Panc1 (cell line): ENCODE measurements around the gene COL26A1. TPM values are rescaled to one million over a fixed set of nuclear protein-coding genes. Genes with fewer than 3 reads are reported as not detected.

Experiments used
- ATAC-seq: fragments of 200-7000 bp; cut with Tn5 transposase; 2 replicates; pipeline ENCODE4 v1.9.1; 2020; ENCODE audit warnings: mild to moderate bottlenecking, moderate library complexity
- BruUV-seq: library from RNA; stranded (reverse); fragments of 400-500 nt; replicated peaks from 2 replicates; lab custom pipeline; 2021; lab: Mats Ljungman, UMichigan
- CTCF ChIA-PET: fragments of 300-600 bp; sonication (Branson Sonifier 250); formaldehyde crosslinking; loops from one replicate; lab custom pipeline; 2022; ENCODE audit warnings: antibody characterized with exemption; lab: Charles Lee
- POLR2A ChIA-PET: fragments of 300-600 bp; sonication (Branson Sonifier 250); formaldehyde crosslinking; loops from one replicate; lab custom pipeline; 2022; ENCODE audit warnings: antibody characterized with exemption; lab: Charles Lee
- DNase-seq: peaks from one replicate; pipeline ENCODE4 v3.0.0-alpha.2; 2010; ENCODE audit warnings: low read depth, low spot score
- H3K27ac ChIP-seq: 2 replicates; pipeline ENCODE4 v1.5.1; 2011; ENCODE audit warnings: mild to moderate bottlenecking, low read length, inconsistent platforms
- H3K27me3 ChIP-seq: fragments of 200-500 bp; sonication (Bioruptor generic); 2 replicates; pipeline ENCODE4 v1.6.0; 2014; ENCODE audit warnings: low read length, inconsistent platforms; ENCODE audit not compliant: control insufficient read depth, insufficient read depth
- H3K36me3 ChIP-seq: fragments of 200-500 bp; sonication (Bioruptor generic); 2 replicates; pipeline ENCODE4 v1.5.1; 2014; ENCODE audit warnings: inconsistent platforms, mild to moderate bottlenecking, low read length, moderate library complexity; ENCODE audit not compliant: control insufficient read depth, insufficient read depth
- H3K4me1 ChIP-seq: 2 replicates; pipeline ENCODE4 v1.5.1; 2011; ENCODE audit warnings: inconsistent platforms, mild to moderate bottlenecking, low read length, moderate library complexity; ENCODE audit not compliant: control insufficient read depth, insufficient read depth
- H3K4me3 ChIP-seq, 2 experiments: 2 replicates each; pipeline ENCODE4 v1.5.1; 2011 to 2012; ENCODE audit warnings: low read depth in 2 of 2, low read length in 2 of 2, mild to moderate bottlenecking in 2 of 2, inconsistent platforms in 1 of 2, moderate library complexity in 1 of 2
- H3K9me3 ChIP-seq: fragments of 200-500 bp; sonication (Bioruptor generic); 2 replicates; pipeline ENCODE4 v1.5.1; 2014; ENCODE audit warnings: low read depth, mild to moderate bottlenecking, inconsistent platforms, low read length, moderate library complexity; ENCODE audit not compliant: control insufficient read depth, insufficient read depth
- CTCF ChIP-seq: fragments of 450-650 bp; IDR thresholded peaks from 2 replicates; pipeline ENCODE4 v1.5.1; 2017; ENCODE audit warnings: mild to moderate bottlenecking
- POLR2AphosphoS5 ChIP-seq: IDR thresholded peaks from 2 replicates; pipeline ENCODE4 v1.6.1; 2012; ENCODE audit warnings: mild to moderate bottlenecking, low read depth, low read length, moderate library complexity
- TCF7L2 ChIP-seq: IDR thresholded peaks from 2 replicates; pipeline ENCODE4 v1.6.1; 2011; ENCODE audit warnings: mild to moderate bottlenecking, low read depth, low read length, inconsistent platforms
- in situ Hi-C: cut with HindIII; loops from 2 replicates; pipeline ENCODE4 v1.10.0; 2016; ENCODE audit warnings: low sequenced_read_pairs, low pct_unique_long_range_greater_than_20kb
- intact Hi-C: fragments of 100-400 bp; cut with micrococcal nuclease; formaldehyde crosslinking; loops from one replicate; pipeline ENCODE4 v1.10.0; 2022; ENCODE audit not compliant: unreplicated experiment
- total RNA-seq: library from RNA; stranded (reverse); gene quantifications from one replicate; pipeline ENCODE4 v1.2.1, GENCODE V29; 2021; ENCODE audit not compliant: unreplicated experiment

COL26A1 gene
- total RNA-seq, 1 experiment from 2014 or later, result 25.8 TPM

GRCh38 chr7:101453617-101454016 lies 90.9 kb downstream of the COL26A1 start:
- in situ Hi-C loops (no loop called here), intact Hi-C loops (no loop called here)
- DNase-seq (no peak), ATAC-seq (peak; percentile 58)
- Histone ChIP-seq H3K9me3 (no peaks in the 10 kb centered on the region), H3K4me1 (peaks cover 9% of the 10 kb centered on the region), H3K27ac (peak overlapping the region; percentile 67), H3K36me3 (no peaks in the 10 kb centered on the region), H3K4me3 (no peak overlapping the region), H3K27me3 (no peaks in the 10 kb centered on the region)
- TF ChIP-seq POLR2AphosphoS5 (no peak), TCF7L2 (peak; percentile 52; the same call in 1 of the 2 replicates)
- ChIA-PET POLR2A (interaction anchor here (0.7 kb wide), 1 partner anchor 146 kb away, joined by 5 read pairs; no protein-coding TSS in a partner anchor), CTCF (interaction anchor here (0.6 kb wide), 1 partner anchor 201 kb away, joined by 6 read pairs; no protein-coding TSS in a partner anchor)
- BruUV-seq, result no TSS peak

- H3K27me3 ChIP-seq, result no peaks in the 10 kb centered on the region
- DNase-seq, result no peak
- TSS peak; percentile 53 for BruUV-seq
- no peak for TF ChIP-seq CTCF
- no peaks in the 10 kb centered on the region for H3K36me3 ChIP-seq
- in situ Hi-C loops (no loop called here), intact Hi-C loops (loop anchor here (5.0 kb wide), 1 partner anchor 50 kb away; no protein-coding TSS in a partner anchor)
- no peak for ATAC-seq
- H3K27ac ChIP-seq, result peak overlapping the region; percentile 53; the same call in 1 of the 2 replicates
- H3K4me1 ChIP-seq, result peaks cover 9% of the 10 kb centered on the region
- no peak overlapping the region for H3K4me3 ChIP-seq
- no peaks in the 10 kb centered on the region for H3K9me3 ChIP-seq
- ChIA-PET POLR2A (no interaction called here), CTCF (interaction anchor here (0.6 kb wide), 1 partner anchor 803 kb away, joined by 5 read pairs; no protein-coding TSS in a partner anchor)
Observed at GRCh38 chr7:101457001-101457750, 94.5 kb downstream of the COL26A1 start.

GRCh38 chr7:101465131-101465530 lies 102.5 kb downstream of the COL26A1 start:
- BruUV-seq, result no TSS peak
- no peak overlapping the region for H3K4me3 ChIP-seq
- no peak for ATAC-seq
- POLR2A ChIA-PET, result interaction anchor here (0.5 to 0.6 kb wide), 2 partner anchors 30 to 164 kb away, joined by 3 to 4 read pairs; no protein-coding TSS in a partner anchor
- no peaks in the 10 kb centered on the region for H3K27me3 ChIP-seq
- in situ Hi-C loops (no loop called here), intact Hi-C loops (no loop called here)
- H3K27ac ChIP-seq, result no peak overlapping the region
- no peak for DNase-seq
- no peaks in the 10 kb centered on the region for H3K9me3 ChIP-seq
- no peak for TF ChIP-seq CTCF
- H3K36me3 ChIP-seq, result no peaks in the 10 kb centered on the region
- CTCF ChIA-PET, result interaction anchor here (0.7 kb wide), 1 partner anchor 144 kb away, joined by 6 read pairs; the partner anchor contains the start of gene IFT22
- H3K4me1 ChIP-seq, result peaks cover 12% of the 10 kb centered on the region; the same call in 1 of the 2 replicates
